Naive thymus-derived CD8-positive, alpha-beta T cell (primary cell): Measurements from ENCODE around the gene KATNIP. TPM values are rescaled to one million over a fixed set of nuclear protein-coding genes. Genes with fewer than 3 reads are reported as not detected.
"Not testable (repeated sequence)": the region's sequence is repeated elsewhere in the genome, so short reads cannot be mapped to it uniquely, and the experiment has no call there.

Experiments used
- ATAC-seq, 2 donors: fragments of 150-1000 bp; cut with Tn5 transposase in 1 of 2; sonication (Bioruptor Pico), chemical (Tn5 transposase) in 1 of 2; 1 replicate in 1 of 2; 2 replicates in 1 of 2; pipeline ENCODE4 v1.10.0; 2021; ENCODE audit warnings: mild to moderate bottlenecking in 2 of 2, moderate library complexity in 2 of 2
- POLR2A ChIA-PET: fragments of 350-600 bp; sonication (Branson Sonifier 250); formaldehyde crosslinking; loops from one replicate; lab custom pipeline; 2021; ENCODE audit warnings: antibody characterized with exemption; lab: Charles Lee
- DNase-seq, 10 donors: peaks; one replicate each; pipeline versions ENCODE4 v3.0.0 to v3.0.0-alpha.2; 2020 to 2022
- H3K27ac Mint-ChIP-seq, 10 donors: one replicate each; pipeline ENCODE4 v1.8.0; 2020 to 2022; ENCODE audit warnings: mild to moderate bottlenecking in 10 of 10, mixed read lengths in 10 of 10, moderate library complexity in 4 of 10, inconsistent platforms in 1 of 10
- H3K27me3 Mint-ChIP-seq, 5 donors: one replicate each; pipeline ENCODE4 v1.8.0; 2021 to 2022; ENCODE audit warnings: mixed read lengths in 5 of 5
- H3K36me3 Mint-ChIP-seq, 3 donors: one replicate each; pipeline ENCODE4 v1.8.0; 2020 to 2022; ENCODE audit warnings: mixed read lengths in 3 of 3, mild to moderate bottlenecking in 2 of 3, inconsistent platforms in 1 of 3
- H3K4me1 Mint-ChIP-seq, 4 donors: one replicate each; pipeline ENCODE4 v1.8.0; 2021 to 2022; ENCODE audit warnings: mixed read lengths in 4 of 4
- H3K4me3 Mint-ChIP-seq, 10 donors: one replicate each; pipeline ENCODE4 v1.8.0; 2020 to 2022; ENCODE audit warnings: mild to moderate bottlenecking in 10 of 10, mixed read lengths in 10 of 10, moderate library complexity in 6 of 10, inconsistent platforms in 1 of 10
- H3K9me3 Mint-ChIP-seq, 9 donors: one replicate each; pipeline ENCODE4 v1.8.0; 2020 to 2022; ENCODE audit warnings: mixed read lengths in 9 of 9, mild to moderate bottlenecking in 3 of 9, inconsistent platforms in 1 of 9, moderate library complexity in 1 of 9
- polyA plus RNA-seq, 3 donors: library from polyadenylated mRNA; unstranded; fragments of 300-500 nt; fragmentation: Illumina TruSeq; gene quantifications; one replicate each; pipeline ENCODE4 v1.2.3, GENCODE V29; 2021
- total RNA-seq, 8 experiments: library from RNA in 2 of 8; stranded (reverse) in 2 of 8; gene quantifications; one replicate each; pipeline ENCODE4 v1.2.3 and lab custom pipeline; 2021 to 2026

The KATNIP gene
- total and polyA plus RNA-seq, 5 experiments from 2014 or later: 1.3 to 23.4 (median 3.4) TPM

DNA sequence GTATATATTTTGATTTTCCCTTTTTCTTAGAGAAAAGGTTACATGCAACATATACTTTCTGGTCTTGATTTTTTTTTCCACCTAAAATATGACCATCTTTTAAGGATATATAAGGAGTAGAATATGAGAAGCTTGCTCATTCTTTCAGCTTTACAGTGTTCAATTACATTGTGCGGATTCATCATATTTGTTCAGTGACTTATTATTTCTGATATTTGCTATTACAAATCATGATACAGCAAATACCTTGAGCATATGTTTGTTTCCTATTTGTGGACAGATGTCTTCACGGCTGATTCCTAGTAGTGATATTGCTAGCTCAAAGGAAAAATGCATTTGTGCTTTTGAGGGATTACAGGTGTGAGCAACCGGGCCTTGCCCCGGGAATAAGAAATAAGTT, 18.1 kb downstream of the KATNIP start:
- H3K9me3 Mint-ChIP-seq: no peaks in the 10 kb centered on the region
- peaks cover 0 to 6% (median 4%) of the 10 kb centered on the region in 3 donors for H3K36me3 Mint-ChIP-seq
- DNase-seq (no peak), ATAC-seq (no peak)
- no peaks in the 10 kb centered on the region for H3K27me3 Mint-ChIP-seq
- POLR2A ChIA-PET: no interaction called here
- H3K4me3 Mint-ChIP-seq: no peak overlapping the region
- peaks cover 4 to 7% (median 4%) of the 10 kb centered on the region in 4 donors for H3K4me1 Mint-ChIP-seq
- H3K27ac Mint-ChIP-seq: no peak overlapping the region

DNA sequence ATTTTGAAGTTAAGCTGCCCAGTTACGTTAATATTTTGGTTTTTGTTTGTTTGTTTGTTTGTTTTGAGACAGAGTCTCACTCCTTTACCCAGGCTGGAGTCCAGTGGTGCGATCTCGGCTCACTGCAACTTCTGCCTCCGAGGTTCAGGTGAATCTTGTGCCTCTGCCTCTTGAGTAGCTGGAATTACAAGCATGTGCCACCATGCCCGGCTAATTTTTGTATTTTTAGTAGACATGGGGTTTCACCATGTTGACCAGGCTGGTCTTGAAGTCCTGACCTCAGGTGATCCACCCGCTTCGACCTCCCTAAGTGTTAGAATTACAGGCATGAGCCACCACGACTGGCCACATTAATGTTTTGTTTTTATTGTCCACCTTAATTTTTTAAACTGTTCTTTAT, 21.0 kb downstream of the KATNIP start:
- ATAC-seq, H3K4me3 Mint-ChIP-seq, H3K27me3 Mint-ChIP-seq, H3K27ac Mint-ChIP-seq, DNase-seq, POLR2A ChIA-PET, H3K36me3 Mint-ChIP-seq, H3K9me3 Mint-ChIP-seq, H3K4me1 Mint-ChIP-seq: not testable (repeated sequence)

DNA sequence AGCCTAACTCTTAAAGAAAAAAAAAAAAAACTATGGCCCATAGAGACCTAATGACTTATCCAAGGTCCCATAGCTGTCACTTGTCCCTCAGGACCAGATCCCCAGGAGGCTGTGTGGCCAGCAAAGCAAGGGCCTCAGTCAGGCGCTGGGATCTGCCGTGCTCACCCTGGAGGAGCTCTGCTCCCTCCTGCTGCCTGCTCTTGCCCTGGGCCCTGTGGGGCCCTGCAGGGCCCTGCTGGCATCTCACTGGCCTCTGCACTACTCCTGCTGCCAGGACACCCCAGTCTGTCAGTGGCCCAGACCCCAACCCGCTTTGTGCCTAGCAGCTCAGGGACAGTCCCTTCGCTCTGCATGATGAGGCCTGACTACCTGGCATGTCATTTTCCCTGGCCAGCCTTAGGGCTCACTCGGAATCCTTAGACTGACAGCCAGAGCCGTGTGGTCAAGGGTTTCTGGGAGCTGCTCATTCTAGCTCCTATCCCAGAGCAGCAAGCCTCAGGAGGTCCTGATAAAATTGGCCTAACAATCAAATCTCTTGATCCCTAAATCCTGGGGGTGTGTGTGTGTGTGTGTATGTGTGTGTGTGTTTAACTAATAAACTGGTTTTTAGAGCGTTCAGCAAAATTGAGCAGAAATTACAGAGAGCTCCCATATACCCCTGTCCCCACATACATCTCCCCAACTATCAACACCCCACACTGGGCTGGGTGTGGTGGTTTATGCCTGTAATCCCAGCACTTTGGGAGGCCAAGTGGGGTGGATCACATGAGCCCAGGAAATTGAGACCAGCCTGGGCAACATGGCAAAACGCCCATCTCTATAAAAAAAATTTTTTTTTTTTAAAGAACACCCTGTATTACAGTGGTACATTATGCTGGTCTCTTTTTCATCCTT, 21.7 kb downstream of the KATNIP start:
- H3K4me3 Mint-ChIP-seq: no peak overlapping the region
- H3K36me3 Mint-ChIP-seq: peaks cover 0 to 9% (median 5%) of the 10 kb centered on the region in 3 donors

DNA sequence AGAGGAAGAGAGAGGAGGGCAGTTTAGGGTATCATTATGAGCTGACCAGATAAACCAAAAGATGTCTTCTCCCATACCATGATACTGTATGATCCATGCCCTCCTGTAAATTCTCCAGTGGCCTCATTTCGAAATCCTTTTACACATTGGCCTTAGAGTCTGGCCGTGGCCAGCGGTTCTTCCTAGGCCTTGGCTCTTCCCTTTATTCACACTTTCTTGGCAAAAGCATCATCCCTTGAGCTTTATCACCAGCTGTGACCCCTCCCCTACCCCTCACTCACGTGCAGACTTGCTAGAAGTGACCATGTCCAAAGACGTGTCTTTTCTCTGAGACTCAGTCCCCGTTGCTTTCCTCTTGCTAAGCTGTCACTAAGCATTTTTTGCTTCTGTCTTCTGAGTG, 22.8 kb downstream of the KATNIP start:
- Mint-ChIP-seq H3K36me3 (peaks cover 0 to 6% (median 3%) of the 10 kb centered on the region in 3 donors), H3K4me1 (peaks cover 0 to 1% (median 0%) of the 10 kb centered on the region in 4 donors), H3K27ac (no peak overlapping the region), H3K27me3 (no peaks in the 10 kb centered on the region), H3K9me3 (no peaks in the 10 kb centered on the region), H3K4me3 (no peak overlapping the region)
- DNase-seq (no peak), ATAC-seq (no peak)
- POLR2A ChIA-PET: no interaction called here

More for the DNA sequence above, 21.7 kb downstream of the KATNIP start:
- Mint-ChIP-seq H3K27ac (no peak overlapping the region), H3K4me1 (peaks cover 0 to 4% (median 2%) of the 10 kb centered on the region in 4 donors), H3K27me3 (no peaks in the 10 kb centered on the region), H3K9me3 (no peaks in the 10 kb centered on the region)
- DNase-seq (no peak), ATAC-seq (no peak)
- POLR2A ChIA-PET: no interaction called here

DNA sequence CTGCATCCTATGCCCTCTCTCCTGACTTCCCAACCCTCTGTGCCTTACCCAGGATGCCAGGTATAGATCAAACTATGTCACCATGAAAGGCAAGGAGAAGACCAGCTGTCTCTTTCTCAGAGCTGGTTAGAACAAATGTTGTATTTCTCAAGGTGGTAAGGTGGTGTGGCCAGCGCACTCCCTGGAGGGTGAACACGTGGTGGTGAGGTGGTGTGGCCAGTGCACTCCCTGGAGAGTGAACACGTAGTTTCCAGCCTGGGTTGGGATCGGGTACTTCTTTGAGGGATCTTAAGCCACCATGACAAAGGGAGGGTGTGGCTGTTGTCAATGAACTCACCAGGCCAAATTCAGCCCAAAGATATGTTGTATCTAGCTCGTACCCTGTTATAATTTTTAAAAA, 26.8 kb downstream of the KATNIP start:
- Mint-ChIP-seq H3K4me3 (no peak overlapping the region), H3K27me3 (no peaks in the 10 kb centered on the region), H3K4me1 (peaks cover 0 to 1% (median 0%) of the 10 kb centered on the region in 4 donors), H3K36me3 (peaks cover 0 to 16% (median 13%) of the 10 kb centered on the region in 3 donors), H3K9me3 (peaks cover 0 to 3% (median 0%) of the 10 kb centered on the region in 9 donors), H3K27ac (peak overlapping the region in 1 of 10 donors; percentile 33)
- ATAC-seq (no peak), DNase-seq (no peak)
- POLR2A ChIA-PET: no interaction called here

DNA sequence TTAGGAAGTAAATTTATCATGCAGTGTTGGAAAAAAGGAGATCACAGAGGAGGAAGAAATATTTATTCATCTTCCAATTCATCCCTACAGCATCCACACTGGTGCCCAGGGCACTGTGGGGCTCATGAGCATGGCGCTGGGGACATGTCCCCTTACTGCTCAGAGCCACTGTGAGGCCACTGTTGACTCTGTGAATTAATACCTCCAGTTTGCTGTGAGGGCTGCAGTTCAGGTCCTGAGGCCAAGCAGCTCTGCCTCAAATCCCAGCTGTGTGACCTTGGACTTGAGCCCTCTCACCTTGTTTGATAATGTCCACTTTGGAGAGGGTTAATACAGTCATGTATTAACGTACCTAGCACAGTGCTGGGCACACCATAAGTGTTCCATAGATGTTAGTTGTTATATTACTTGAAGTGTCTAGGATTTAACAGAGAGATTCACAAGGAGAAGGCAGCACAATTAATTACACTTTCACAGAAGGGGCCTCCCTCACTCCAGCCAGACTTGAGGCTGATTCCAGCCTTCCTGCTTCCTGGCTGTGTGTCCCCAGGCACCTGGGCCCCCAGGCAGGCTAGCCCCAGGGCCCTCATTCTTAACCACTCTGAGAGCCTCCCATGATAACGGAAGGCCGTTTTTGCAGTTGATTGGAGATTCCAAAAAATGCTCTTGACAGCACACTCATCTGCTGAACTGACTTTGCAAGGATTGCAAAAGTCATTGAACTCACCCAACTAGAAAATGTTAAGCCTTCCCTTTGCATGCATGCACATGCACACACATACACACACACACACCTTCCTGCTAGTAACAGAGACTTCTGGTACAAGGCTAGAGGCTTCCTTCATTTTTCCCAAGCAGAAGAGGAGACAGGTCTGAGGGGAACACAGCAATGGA, 29.4 kb downstream of the KATNIP start:
- Mint-ChIP-seq H3K4me3 (no peak overlapping the region), H3K27ac (no peak overlapping the region), H3K27me3 (no peaks in the 10 kb centered on the region), H3K9me3 (peaks cover 0 to 3% (median 0%) of the 10 kb centered on the region in 9 donors), H3K4me1 (no peaks in the 10 kb centered on the region), H3K36me3 (peaks cover 15 to 37% (median 29%) of the 10 kb centered on the region in 3 donors)
- DNase-seq (no peak), ATAC-seq (no peak)
- POLR2A ChIA-PET: no interaction called here

DNA sequence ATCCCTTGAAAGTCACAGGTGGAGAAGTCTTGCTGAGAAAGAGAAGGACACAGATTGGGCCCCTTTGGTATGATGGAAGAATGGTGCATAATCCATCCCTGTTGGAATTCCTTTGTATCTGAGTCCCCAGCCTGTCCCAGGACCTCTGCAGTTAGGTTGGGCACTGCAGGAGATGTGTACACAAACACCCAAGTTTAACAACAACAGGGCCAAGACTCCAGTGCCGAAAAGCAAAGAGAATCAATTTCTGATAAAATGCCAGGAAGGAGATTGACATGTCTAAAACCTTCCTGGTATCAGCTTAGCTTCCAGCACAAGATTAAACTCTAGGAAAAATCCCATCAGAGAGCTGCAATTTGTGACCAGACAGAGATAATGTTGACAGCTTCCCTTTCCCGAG, 32.9 kb downstream of the KATNIP start:
- H3K27me3 Mint-ChIP-seq: no peaks in the 10 kb centered on the region
- peaks cover 15 to 40% (median 33%) of the 10 kb centered on the region in 3 donors for H3K36me3 Mint-ChIP-seq
- H3K9me3 Mint-ChIP-seq: peaks cover 0 to 3% (median 0%) of the 10 kb centered on the region in 9 donors
- no peak overlapping the region for H3K4me3 Mint-ChIP-seq
- ATAC-seq (no peak), DNase-seq (no peak)
- no peak overlapping the region for H3K27ac Mint-ChIP-seq
- no peaks in the 10 kb centered on the region for H3K4me1 Mint-ChIP-seq
- POLR2A ChIA-PET: no interaction called here

DNA sequence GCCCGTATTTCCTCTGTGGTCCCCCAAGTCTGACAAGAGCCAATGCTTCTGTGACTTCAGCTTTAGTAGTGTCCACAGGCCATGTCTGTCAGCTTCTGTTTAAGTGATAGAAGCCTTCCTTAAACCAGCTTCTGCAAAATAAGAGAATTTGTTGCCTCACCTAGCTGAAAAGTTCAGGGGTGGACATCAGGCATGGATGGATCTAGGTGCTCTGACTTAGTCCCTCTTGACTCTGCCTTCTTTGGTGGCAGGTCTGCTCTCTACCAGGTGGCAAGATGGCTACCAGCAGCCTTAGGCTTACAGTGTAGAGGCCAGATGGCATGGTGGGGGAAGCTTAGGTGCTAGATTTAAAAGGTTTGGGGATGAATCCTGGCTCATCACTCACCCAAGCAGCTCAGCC, 33.7 kb downstream of the KATNIP start:
- Mint-ChIP-seq H3K4me1 (no peaks in the 10 kb centered on the region), H3K27ac (no peak overlapping the region), H3K4me3 (no peak overlapping the region), H3K9me3 (peaks cover 0 to 3% (median 0%) of the 10 kb centered on the region in 9 donors), H3K36me3 (peaks cover 15 to 40% (median 36%) of the 10 kb centered on the region in 3 donors), H3K27me3 (no peaks in the 10 kb centered on the region)
- DNase-seq (no peak), ATAC-seq (no peak)
- POLR2A ChIA-PET: no interaction called here

DNA sequence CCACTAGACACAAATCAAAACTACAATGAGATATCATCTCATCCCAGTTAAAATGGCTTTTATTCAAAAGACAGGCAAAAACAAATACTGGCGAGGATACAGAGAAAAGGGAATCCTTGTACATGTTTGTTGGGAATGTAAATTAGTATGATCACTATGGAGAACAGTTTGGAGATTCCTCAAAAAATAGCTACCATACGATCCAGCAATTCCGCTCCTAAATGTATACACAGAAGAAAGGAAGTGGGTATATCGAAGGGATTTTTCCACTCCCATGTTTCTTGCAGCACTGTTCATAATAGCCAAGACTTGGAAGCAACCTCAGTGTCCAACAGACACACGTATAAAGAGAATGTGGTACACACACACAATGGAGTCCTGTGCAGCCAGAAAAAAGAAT, 35.3 kb downstream of the KATNIP start:
- Mint-ChIP-seq H3K36me3 (peaks cover 15 to 41% (median 32%) of the 10 kb centered on the region in 3 donors), H3K4me1 (no peaks in the 10 kb centered on the region), H3K27me3 (no peaks in the 10 kb centered on the region), H3K27ac (no peak overlapping the region), H3K9me3 (peaks cover 0 to 13% (median 2%) of the 10 kb centered on the region in 9 donors), H3K4me3 (no peak overlapping the region)
- DNase-seq (no peak), ATAC-seq (no peak)
- POLR2A ChIA-PET: no interaction called here

DNA sequence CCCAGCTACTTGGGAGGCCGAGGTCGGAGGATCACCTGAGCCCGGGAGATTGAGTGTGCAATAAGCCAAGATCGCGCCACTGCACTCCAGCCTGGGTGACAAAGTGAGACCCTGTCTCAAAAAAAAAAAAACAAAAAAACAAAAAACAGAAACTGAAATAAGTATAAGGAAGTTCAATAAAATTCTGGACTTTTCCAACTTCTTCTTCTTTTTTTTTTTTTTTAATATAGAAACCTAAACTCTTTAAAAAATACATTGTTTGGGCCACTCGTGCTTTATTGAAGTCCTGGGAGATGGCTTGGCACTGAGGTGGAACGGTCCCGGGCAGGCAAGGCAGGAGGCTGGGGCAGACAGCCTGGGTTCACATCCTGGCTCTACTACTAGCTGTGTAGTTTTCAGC, 36.8 kb downstream of the KATNIP start:
- no peak overlapping the region for H3K27ac Mint-ChIP-seq
- ATAC-seq (no peak), DNase-seq (no peak)
- no peaks in the 10 kb centered on the region for H3K4me1 Mint-ChIP-seq
- H3K9me3 Mint-ChIP-seq: peaks cover 0 to 19% (median 4%) of the 10 kb centered on the region in 9 donors
- POLR2A ChIA-PET: no interaction called here
- H3K4me3 Mint-ChIP-seq: no peak overlapping the region
- no peaks in the 10 kb centered on the region for H3K27me3 Mint-ChIP-seq
- peaks cover 15 to 42% (median 35%) of the 10 kb centered on the region in 3 donors for H3K36me3 Mint-ChIP-seq

DNA sequence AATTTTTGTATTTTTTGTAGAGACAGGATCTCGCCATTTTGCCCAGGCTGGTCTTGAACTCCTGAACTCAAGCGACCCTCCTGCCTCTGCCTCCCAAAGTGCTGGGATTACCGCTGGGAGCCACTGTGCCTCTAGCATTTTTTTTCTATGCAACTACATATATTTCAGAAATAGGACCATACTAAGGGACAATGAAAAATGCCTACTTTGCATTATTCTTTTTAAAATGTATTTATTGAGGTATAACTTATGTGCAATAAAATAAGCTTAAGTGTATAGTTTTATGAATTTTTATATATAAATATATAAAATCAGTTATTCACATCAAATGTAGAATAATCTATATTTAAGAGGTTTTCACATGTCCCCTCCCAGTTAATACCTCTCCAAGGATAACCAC, 38.1 kb downstream of the KATNIP start:
- Mint-ChIP-seq H3K4me1 (no peaks in the 10 kb centered on the region), H3K27me3 (no peaks in the 10 kb centered on the region), H3K36me3 (peaks cover 8 to 33% (median 32%) of the 10 kb centered on the region in 3 donors), H3K27ac (peak overlapping the region in 2 of 10 donors; percentile 18 to 53), H3K4me3 (no peak overlapping the region), H3K9me3 (peaks cover 0 to 19% (median 4%) of the 10 kb centered on the region in 9 donors)
- POLR2A ChIA-PET: no interaction called here
- ATAC-seq (no peak), DNase-seq (no peak)

DNA sequence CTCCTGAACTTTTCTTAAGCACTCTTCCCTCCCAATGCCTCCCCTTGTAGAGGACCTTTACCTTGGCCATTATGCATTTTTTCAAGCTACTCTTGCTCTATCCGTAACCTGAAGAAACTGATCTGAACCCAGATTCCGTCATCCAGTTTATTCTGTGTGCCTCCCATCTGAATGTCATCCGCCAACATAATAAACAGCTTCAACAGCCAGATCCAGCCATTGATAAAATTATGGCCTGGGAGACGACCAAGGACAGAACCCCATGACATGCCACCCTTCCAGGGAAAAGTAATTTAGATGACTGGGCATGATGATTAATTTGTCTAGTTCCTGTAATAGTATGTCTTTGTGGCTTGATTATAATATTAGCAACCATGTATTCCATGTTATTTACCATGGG, 41.9 kb downstream of the KATNIP start:
- DNase-seq: no peak
- no peaks in the 10 kb centered on the region for H3K4me1 Mint-ChIP-seq
- H3K27me3 Mint-ChIP-seq: no peaks in the 10 kb centered on the region
- H3K9me3 Mint-ChIP-seq: peaks cover 0 to 19% (median 4%) of the 10 kb centered on the region in 9 donors
- H3K36me3 Mint-ChIP-seq: peaks cover 5 to 23% (median 22%) of the 10 kb centered on the region in 3 donors
- H3K4me3 Mint-ChIP-seq: no peak overlapping the region
- no peak for ATAC-seq
- no peak overlapping the region for H3K27ac Mint-ChIP-seq
- POLR2A ChIA-PET: no interaction called here

DNA sequence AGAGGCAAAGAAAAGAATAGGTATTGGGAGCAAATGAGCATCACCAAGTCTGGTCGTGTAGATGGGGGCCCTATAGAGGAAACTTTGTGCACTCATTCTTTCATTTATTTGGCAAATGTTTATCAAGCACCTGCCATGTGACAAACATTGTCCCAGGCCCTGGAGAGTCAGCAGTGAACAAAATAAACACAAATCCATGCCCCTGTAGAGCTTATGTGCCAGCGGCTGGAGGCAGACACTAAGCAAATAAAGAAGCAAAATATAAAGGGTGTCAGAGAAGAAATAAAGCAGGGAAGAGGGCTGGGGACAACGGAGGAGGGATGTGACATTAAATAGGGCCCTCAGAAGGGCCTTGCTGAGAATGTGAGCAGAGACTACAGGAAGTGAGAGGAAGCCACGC, 45.5 kb downstream of the KATNIP start:
- H3K36me3 Mint-ChIP-seq: peaks cover 5 to 25% (median 13%) of the 10 kb centered on the region in 3 donors
- H3K27me3 Mint-ChIP-seq: no peaks in the 10 kb centered on the region
- peaks cover 0 to 4% (median 0%) of the 10 kb centered on the region in 9 donors for H3K9me3 Mint-ChIP-seq
- peak overlapping the region in 3 of 10 donors; percentile 13 to 49 (median 28) for H3K27ac Mint-ChIP-seq
- H3K4me1 Mint-ChIP-seq: no peaks in the 10 kb centered on the region
- no peak for DNase-seq
- POLR2A ChIA-PET: no interaction called here
- H3K4me3 Mint-ChIP-seq: no peak overlapping the region
- ATAC-seq: no peak
